Measurements from ENCODE around the gene ZBTB20. TPM values are rescaled to one million over a fixed set of nuclear protein-coding genes. Genes with fewer than 3 reads are reported as not detected.
A peak's percentile ranks its signal among the peaks of the same experiment; 100 is the strongest.

The ZBTB20 gene
- total and polyA plus RNA-seq, 4 donors, result 0.88 to 83.2 (median 20.4) TPM

- WGBS, result 46% methylated on average over 3 of the region's 3 CpGs
- no peak for DNase-seq (ENCODE audit: low spot score)
- no peaks in the 10 kb centered on the region for H3K27me3 ChIP-seq (ENCODE audit: control insufficient read depth in 4 of 4, insufficient read depth in 4 of 4, low read length in 3 of 4)
- H3K36me3 ChIP-seq (ENCODE audit: control insufficient read depth in 4 of 4, insufficient read depth in 3 of 4, low read depth in 1 of 4, low read length in 3 of 4), result no peaks in the 10 kb centered on the region
- H3K9me3 ChIP-seq (ENCODE audit: control insufficient read depth in 4 of 4, low read length in 3 of 4), result no peaks in the 10 kb centered on the region
- TF ChIP-seq FOXA1 (IDR thresholded peaks at IDR 0.05), result peak; percentile 70
- TF ChIP-seq EGR1 (IDR thresholded peaks at IDR 0.05; ENCODE audit: low read depth in 2 of 2), result no peak
- peak; percentile 80 for TF ChIP-seq RXRA (IDR thresholded peaks at IDR 0.05)
- TF ChIP-seq, protein P1, sequence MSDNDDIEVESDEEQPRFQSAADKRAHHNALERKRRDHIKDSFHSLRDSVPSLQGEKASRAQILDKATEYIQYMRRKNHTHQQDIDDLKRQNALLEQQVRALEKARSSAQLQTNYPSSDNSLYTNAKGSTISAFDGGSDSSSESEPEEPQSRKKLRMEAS (IDR thresholded peaks at IDR 0.05), result peak; percentile 80
- TF ChIP-seq JUND (IDR thresholded peaks at IDR 0.05), result peak; percentile 64 to 81
- TF ChIP-seq RAD21 (IDR thresholded peaks at IDR 0.05), result peak; percentile 42 to 59
- peak; percentile 80 for TF ChIP-seq REST (IDR thresholded peaks at IDR 0.05)
- TF ChIP-seq GABPA (IDR thresholded peaks at IDR 0.05 in 1 of 2, conservative IDR thresholded peaks at IDR 0.05 in 1 of 2), result no peak
- TF ChIP-seq HNF4G (IDR thresholded peaks at IDR 0.05), result peak; percentile 87
- no peak for TF ChIP-seq CTCF (IDR thresholded peaks at IDR 0.05; ENCODE audit: low read depth, low read length, missing input control)
- TF ChIP-seq ZBTB33 (IDR thresholded peaks at IDR 0.05), result peak; percentile 56
- TF ChIP-seq NR2F2 (IDR thresholded peaks at IDR 0.05), result peak; percentile 21
- peak; percentile 62 for TF ChIP-seq YY1 (IDR thresholded peaks at IDR 0.05)
- TF ChIP-seq SP1 (IDR thresholded peaks at IDR 0.05), result peak; percentile 88
- peak; percentile 92 to 93 for TF ChIP-seq HNF4A (conservative IDR thresholded peaks at IDR 0.05)
- TF ChIP-seq ATF3 (IDR thresholded peaks at IDR 0.05), result peak; percentile 16
- peak; percentile 63 for TF ChIP-seq FOXA2 (IDR thresholded peaks at IDR 0.05)
- TF ChIP-seq TAF1 (conservative IDR thresholded peaks at IDR 0.05), result no peak
- H3K9ac ChIP-seq (ENCODE audit: low read depth in 1 of 2, low read length in 2 of 2), result no peak overlapping the region
- peak overlapping the region; percentile 48 to 66 for H3K27ac ChIP-seq (ENCODE audit: low read depth in 1 of 2, low read length in 2 of 2)
- peaks cover 7 to 47% (median 28%) of the 10 kb centered on the region in 4 donors for H3K4me1 ChIP-seq (ENCODE audit: control insufficient read depth in 4 of 4, insufficient read depth in 4 of 4, low read length in 3 of 4)
- no peak overlapping the region for H3K4me3 ChIP-seq (ENCODE audit: low read depth in 1 of 3, low read length in 3 of 3)
These were observed 254.2 kb downstream of the ZBTB20 start for GRCh38 chr3:114892880-114893279.

All from liver (tissue), 9 donors.